ENCODE measurements around the gene NXNL2.
A peak's percentile ranks its signal among the peaks of the same experiment; 100 is the strongest.

NXNL2 gene

DNA sequence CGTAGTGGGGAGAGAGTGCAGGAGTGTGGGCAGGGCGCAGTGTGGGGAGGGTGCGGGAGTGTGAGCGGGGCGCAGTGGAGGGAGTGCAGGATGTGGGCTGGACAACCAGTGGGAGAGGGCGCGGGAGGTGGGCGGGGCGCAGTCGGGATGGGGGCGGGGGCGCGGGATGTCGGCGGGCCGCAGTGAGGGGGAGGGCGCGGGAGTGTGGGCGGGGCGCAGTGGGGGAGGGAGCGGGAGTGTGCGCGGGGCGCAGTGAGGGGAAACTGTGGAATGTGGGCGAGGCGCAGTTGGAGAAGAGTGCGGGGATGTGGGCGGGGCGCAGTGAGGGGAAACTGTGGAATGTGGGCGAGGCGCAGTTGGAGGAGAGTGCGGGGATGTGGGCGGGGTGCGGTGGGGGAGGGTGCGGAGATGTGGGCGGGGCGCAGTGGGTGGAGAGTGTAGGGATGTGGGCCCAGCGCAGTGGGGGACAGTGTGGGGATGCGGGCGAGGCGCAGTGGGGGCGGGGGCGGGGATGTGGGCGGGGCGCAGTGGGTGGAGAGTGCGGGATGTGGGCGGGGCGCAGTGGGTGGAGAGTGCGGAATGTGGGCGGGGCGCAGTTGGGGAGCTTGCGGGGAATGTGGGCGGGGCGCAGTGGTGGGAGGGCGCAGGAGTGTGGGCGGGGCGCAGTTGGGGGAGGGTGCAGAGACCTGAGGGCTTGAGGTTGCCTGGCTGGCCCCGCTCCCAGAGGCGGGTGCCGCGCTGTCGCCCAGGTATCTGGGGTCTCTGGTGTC, at the start of gene NXNL2:
Gene NXNL2 (plus strand): TSS at position 723 of the 770 bp plus-strand sequence. CDS start 257 bp downstream, outside the sequence.
- DNase-seq = peak in 27 of 56 donors; percentile 6 to 87 (median 29)

DNA sequence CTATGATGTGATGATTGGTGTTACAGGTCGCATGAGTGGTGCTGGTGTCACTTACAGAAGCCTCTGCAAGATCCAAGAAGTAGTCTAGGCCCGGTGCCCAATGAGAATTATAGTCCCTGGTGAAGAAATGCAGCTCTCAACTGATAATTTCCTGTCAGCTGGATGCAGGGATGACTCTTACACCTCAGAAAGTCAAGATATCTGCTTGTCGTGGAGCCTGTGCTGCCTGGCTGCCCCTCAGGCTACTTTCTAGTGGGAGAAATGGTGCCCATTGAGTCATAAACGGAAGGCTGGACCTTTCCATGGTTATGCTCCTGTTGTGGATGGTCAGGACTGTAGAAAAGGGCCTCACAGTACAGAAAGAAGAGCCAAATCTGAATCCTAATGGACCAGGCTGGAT, 46.8 kb upstream of the NXNL2 start:
- DNase-seq = no peak

DNA sequence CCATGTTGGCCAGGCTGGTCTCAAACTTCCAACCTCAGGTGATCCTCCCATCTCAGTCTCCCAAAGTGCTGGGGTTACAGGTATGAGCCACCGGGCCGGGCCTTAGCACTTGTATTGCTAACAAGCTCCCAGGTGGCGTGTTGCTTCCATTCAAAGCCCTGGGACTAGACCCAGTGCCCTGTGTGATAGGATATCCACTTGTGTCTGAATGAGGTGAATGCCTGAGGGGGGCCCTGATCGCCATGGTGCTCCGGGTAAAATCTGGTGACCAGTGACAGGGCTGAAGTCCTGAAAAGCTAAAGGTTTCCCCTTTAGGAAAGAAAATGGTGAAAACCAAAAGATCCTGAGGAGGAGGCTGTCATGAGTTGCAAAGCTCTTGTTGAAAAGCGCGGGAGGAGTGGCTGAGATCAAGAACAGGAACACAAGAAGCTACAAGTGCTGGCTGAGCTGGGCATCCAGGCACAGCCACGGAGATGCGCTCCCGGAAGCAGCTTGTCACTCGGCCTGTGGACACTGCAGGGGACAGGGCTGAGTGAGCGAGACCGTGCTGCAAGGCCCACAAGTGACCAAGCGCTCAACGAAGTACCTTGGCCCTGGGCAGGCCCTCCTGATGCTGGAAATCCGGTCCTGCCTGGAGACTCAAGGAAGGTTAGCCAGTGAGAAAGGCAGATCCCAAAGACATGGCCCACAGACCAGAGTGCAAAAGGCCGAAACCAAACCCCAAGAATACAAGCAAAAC, 39.8 kb upstream of the NXNL2 start:
- no peak for DNase-seq

DNA sequence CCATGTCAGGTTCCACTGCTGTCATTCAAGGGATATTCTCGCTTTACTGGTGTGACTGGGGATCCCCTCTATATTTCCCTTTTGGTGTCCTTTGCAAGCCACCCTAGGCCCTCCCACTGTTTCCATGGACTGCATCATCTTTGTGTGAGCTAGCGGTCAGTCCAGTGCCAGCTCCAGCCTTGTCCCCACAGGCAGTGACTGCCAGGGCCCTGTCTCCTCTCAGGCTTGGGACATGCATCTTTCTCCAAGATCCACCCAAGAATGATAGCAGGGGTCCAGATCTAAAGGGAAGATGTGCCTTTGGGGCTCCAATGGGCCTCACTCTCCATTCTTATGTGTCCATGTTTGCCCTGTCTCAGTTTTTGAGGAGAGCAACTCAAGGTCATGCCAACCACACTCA, 37.8 kb upstream of the NXNL2 start:
- no peak for DNase-seq

DNA sequence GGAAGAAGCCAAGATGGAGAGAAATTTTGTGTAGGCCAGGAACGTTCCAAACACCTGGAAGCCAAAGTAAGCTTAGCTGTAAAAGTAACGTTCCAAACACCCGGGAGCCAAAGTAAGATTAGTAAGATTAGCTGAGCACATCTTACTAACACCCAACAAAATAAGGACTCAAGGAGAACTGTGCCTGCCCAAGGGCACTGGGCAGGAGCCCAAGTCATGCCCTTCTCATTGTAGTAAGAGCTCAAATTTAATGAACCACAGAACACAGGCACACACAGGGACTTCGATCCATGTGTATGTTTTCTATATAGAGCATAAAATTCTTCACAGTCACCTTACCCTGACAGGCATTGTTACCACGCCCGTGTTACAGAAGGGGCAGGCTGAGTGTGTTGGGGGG, 36.1 kb upstream of the NXNL2 start:
- no peak for DNase-seq

DNA sequence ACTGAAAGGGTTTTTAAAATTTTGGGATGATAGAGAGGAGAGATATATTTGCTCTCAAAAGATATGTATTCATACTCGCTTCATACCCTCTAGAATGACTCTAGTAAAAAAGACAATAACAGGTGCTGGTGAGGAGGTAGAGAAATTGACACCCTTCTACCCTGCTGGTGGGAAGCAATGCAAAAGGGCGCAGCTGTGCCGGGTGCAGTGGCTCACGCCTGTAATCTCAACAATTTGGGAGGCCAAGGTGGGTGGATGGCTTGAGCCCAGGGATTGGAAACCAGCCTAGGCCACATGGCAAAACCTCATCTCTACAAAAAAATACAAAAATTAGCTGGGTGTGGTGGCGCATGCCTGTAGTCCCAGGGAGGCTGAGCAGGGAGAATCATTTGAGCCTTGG, 33.9 kb upstream of the NXNL2 start:
- DNase-seq = no peak

DNA sequence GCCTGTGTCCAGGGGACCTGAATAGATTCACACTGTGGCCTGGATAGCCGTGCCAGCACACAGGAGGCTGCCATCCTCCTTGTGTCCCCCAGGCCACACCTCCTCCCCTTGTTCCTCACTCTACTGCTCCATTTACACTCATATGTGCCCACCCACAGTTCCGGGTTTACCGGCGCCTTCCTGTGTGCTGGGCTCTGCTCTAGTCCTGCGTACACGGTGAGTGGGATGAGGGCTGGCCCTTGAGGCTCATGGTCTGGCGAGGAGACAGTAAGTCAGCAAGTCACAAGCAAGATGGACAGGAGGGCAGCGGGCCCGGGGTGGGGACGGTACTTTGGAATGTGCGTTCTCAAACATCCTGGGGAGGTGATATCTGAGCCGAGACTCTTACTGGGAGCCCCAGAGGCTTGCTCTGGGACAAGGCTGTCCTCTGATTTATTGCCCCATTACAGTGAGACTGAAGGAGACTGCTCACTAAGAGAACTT, 32.4 kb upstream of the NXNL2 start:
- no peak for DNase-seq

DNA sequence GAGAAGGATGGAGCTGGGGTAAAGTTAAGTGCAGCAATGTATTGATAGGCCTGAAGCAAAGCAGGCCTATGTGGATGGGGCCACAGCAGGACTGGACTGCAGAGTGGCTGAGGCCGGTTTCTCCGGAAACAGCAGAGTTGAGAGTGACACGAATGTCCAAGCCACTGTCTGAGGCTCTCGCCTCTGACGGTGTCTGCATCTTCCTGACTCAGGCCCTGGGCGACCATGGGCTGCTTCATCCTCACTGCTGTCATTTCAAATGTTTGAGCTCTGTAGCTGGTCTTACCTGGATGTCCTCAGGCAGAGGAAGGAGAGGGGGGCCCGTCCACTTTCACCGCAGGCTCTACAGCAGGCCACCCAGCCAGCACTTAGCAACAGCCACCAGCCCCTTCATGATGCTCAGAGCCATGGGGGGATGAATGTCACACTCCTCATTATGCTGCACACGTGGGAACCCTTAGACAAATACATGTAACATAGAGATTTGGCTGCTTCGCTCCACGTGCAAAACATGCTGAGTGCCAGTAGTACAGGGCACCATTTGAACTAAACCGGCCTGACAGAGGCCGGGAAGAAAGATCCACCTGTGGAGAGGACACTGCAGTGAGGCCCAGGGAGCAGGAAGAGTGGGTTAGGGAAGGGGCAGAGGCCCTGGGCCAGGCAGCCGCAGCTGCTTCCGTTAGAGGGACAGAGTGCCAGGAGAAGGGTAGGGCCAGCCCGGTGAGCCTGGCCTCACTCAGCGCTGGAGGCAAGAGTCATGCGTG, 31.7 kb upstream of the NXNL2 start:
- no peak for DNase-seq

DNA sequence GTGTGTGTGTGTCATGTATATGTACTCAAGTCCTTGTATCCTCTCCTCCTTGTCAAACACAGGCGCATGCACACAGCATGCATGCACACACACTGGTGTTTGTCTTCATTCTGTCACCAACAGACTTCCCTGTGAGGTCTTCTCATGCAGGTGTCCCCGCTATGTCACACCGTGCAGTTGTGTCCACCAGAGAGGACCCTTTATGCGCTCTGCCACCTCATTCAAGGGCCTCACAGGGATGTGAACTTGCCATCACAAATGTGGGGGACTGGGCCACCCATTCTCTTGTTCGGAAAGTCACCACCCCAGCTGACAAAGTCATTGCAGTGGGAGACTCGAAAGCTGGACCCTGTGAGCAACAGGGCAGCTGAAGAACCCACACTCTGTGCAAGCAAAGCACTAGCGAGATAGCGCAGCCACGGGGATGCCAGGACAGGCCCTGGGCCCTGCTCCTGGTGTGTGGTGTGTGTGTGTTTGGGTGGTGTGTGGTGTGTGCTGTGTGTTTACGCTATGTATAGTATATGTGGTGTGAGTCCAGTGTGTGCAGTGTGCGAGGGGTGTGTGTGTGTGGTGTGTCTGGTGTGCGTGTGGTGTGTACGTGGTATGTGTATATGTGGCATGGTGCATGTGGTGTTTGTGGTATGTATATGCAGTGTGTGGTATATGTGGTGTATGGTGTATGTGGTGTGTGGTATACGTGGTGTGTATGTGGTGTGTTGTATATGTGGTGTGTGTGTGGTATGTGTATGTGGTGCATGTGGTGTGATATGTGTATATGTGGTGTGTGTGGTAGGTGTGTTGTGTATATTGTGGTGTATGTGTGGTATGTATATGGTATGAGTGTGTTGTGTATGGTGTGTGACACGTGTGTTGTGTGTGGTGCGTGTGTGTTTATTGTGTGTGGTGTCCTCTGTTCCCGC, 30.9 kb upstream of the NXNL2 start:
- DNase-seq = no peak

DNA sequence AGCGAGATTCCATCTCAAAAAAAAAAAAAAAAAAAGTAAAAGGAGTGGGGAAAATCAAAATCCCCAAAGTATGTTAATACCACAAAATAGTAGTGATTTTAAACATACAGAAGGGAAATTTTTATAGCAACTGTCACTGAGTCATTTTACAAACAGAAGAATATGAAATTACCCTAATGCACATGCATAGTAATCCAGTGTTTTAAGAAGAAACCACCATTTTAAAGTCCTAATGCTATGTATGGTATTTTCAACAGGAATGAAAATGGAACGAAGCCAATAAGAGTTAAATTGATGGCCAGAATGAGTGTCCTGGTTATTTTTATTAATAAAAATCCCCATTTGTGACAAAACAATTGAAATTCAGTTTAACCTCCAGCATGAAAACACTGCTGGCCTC, 26.7 kb upstream of the NXNL2 start:
- no peak for DNase-seq

DNA sequence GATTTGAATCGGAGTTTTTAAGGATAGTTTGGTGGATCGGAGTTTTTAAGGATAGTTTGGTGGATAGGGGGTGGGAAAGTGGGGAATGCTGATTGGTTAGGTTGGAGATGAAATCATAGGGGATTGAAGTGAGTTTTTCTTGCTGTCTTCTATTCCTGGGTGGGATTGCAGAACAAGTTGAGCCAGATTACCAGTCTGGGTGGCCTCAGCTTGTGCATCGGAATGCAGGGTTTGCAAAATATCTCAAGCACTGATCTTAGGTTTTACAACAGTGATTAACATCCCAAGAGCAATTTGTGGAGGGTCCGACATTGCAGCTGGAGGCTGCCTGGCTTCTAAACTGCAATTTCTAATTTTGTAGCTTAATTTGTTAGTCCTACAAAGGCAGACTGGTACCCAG, 23.1 kb upstream of the NXNL2 start:
- DNase-seq = no peak

DNA sequence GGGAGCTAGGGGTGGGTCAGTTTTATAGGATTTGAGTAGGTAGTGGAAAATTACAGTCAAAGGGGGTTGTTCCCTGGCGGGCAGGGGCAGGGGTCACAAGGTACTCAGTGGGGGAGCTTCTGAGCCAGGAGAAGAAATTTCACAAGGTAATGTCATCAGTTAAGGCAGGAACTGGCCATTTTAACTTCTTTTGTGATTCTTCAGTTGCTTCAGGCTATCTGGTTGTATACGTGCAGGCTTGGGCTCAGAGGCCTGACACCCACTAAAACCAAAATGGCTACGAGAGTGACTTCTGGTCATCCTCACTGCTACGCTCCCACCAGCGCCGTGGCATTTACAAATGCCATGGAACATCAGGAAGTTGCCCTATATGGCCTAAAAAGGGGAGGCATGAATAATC, 20.7 kb upstream of the NXNL2 start:
- DNase-seq = no peak

DNA sequence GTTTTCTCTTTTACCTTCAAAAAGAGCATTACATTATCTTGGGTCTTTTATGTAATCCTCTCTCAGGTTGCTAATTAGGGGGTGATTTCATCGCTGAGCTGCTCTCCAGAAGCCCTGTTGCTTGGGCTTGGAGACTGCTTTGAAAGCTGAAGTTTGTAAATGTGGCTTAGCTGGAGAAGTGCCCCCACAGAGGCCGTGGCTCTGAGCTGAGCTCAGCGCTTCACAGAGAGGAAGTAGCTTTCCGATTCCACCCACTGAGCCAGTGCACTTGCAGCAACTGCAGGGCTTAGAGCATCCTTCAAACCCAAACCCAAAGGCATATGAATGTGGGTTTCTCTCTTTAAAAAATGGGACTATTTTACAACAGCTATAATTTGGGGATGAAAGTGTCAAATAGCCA, 13.7 kb upstream of the NXNL2 start:
- peak in 9 of 56 donors; percentile 1 to 28 (median 10) for DNase-seq

DNA sequence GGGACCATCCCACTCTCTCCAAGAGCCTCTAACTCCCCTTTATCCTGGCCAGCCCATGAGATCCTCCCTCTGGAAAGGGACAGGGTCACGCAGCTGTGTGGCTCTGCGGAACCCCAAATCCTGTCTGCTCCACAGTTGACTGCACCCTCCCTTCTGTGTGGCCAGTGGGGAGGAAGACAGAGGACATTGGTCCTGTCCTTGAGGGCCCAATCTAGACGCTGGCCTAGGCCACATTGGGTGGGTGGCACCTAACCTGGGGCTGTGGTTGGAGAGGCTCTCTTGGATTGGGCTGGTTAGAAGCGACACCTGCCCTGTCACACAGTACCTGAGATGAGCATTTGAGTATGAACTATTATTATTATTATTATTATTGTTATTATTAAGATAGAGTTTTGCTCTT, 12.6 kb upstream of the NXNL2 start:
- DNase-seq = no peak

DNA sequence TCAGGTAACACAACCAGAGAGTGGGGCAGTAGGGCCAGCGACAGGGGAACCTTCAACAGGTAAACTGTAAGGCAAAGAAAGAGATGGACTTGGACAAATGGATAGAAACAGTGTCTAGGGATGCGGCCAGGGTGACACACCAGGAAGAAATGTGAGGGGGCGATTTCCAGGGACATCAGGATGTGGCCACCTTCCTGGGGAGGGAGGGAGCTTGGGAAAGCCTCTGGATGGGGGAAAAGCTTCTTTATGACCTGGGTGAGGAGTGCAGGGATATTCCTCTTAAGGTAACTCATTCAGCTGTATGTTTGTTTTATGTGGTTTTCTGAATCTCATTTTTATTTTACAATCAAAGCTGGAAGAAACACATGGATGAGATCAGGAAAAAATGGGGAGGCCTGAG, 11.9 kb upstream of the NXNL2 start:
- DNase-seq = no peak

DNA sequence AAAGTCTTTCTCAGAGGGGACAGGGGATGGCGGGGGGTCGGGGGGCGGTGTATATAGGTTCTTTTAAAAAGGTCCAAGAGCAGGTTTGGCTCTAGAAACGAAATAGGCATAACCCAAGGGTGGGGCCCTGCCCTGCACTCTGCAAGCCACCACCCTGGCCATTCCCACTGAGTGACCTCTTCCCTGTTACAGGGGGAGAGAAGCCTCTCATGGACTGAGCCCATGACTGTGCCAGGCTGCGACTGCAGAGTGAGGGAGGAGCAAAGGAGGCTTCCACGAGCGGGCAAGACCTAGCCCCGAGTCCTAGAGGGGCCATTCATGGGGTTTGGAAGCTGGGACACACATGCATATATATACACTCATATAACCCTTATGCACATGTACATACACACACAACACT, 10.1 kb upstream of the NXNL2 start:
- DNase-seq = no peak

DNA sequence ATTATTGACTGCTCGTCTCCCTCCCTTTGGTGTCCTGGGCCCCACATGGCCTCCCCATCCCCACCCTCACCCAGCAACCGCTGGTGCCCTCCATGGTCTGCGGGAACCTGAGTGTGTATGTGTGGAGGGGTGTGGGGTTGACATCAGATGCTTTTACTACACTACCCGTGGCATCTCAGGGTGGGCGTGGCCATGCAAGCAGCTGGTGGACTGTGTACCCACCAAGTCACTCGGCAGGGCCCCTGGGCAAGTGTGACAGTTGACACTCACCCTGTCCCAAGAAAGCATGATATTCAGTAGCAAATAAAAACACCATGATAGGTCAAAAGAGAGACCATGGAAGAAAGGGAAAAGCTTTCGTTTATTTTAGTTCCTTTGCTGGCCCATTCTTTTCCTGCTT, 7.4 kb upstream of the NXNL2 start:
- no peak for DNase-seq

DNA sequence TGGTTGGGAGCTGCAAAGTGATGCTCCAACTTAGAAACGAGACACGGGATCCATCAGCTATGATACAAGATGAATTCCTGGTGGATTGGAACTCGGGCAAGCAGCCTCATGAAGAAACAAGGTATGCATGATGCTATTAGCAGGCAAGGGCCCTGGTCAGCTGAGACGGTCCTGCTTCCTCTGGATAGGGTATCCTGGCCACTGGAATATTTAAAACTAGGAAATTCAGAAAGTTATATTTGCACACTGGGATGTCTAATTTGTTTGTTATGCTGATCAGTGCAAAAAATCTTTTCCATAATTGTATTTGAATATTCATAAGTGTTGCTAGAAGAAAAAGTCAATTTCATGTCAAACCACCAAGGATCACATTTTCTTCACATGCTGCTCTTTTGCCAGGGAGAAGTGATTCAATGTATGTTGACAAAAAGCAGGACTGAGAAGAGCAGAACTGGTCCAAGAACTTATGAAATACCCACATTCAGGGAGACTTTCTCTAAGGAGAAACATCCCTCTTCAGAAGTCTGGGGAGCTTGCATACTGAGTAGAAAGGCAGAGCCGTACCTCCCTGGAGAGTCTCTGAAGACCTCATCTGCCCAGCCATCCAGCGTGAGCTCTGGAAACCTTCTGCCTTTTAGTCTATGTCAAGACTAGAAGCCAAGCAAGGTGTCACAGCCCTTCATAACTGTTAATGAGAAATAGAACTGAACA, 6.7 kb upstream of the NXNL2 start:
- no peak for DNase-seq

DNA sequence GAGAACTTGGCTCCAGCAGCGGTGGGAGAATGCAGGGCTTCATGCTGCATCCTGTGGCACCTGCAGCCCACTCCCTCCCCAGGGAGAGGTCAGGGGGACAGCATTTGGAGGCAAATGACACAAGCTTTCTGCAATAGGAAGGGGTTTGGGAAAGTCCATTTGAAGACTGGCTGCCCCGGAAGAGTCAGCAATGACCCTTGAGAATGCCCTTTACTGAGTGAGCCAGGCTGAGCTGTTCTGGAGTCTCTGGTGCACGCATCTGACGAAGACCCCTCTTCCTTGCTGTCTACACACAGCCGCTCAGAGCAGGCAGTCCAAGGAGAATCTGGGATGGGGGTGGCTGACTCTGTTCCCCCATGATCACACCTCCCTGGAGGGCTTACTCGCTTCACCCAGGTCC, 5.5 kb upstream of the NXNL2 start:
- no peak for DNase-seq

DNA sequence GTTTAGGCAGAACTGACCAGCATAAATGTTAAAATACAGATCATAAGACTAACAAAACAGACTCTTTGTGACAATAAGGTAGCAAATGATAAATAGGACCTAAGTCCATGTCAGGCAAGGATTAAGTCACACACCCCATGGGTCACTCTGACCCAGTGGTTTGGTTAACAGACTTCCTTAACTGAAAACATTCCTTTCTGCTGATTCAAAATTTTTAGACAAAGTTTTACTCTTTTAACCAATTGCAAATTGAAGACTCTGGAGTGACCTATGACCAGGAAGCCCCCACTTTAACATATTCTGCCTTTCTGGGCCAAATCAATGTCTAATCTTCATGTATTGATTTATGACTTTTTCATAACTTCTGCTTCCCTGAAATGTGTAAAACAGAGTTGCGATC, 4.9 kb upstream of the NXNL2 start:
- DNase-seq = no peak
